H9 (cell line): ENCODE results near the gene ATG13. TPM values are rescaled to one million over a fixed set of nuclear protein-coding genes. Genes with fewer than 3 reads are reported as not detected.

ENCODE experiments used
- DNase-seq: peaks from one replicate; pipeline ENCODE4 v3.0.0-alpha.2; 2017
- H2AFZ ChIP-seq: one replicate; pipeline ENCODE4 v1.6.1; 2013; ENCODE audit warnings: mild to moderate bottlenecking, low read length, control low read depth, moderate library complexity
- H2AK5ac ChIP-seq: 2 replicates; pipeline ENCODE4 v1.6.1; 2013; ENCODE audit warnings: low read length, control low read depth, mixed read lengths; ENCODE audit not compliant: insufficient read length
- H2BK120ac ChIP-seq: one replicate; pipeline ENCODE4 v1.6.1; 2013; ENCODE audit warnings: low read depth, mild to moderate bottlenecking, low read length, control low read depth, inconsistent platforms; ENCODE audit not compliant: poor library complexity, severe bottlenecking
- H2BK12ac ChIP-seq: 2 replicates; pipeline ENCODE4 v1.6.1; 2013; ENCODE audit warnings: low read length, control low read depth, mixed read lengths, low read depth; ENCODE audit not compliant: insufficient read length
- H2BK15ac ChIP-seq: 2 replicates; pipeline ENCODE4 v1.6.1; 2013; ENCODE audit warnings: low read depth, low read length, control low read depth
- H2BK20ac ChIP-seq: one replicate; pipeline ENCODE4 v1.6.1; 2013; ENCODE audit warnings: low read depth, mild to moderate bottlenecking, low read length, control low read depth, inconsistent platforms; ENCODE audit not compliant: poor library complexity, severe bottlenecking
- H2BK5ac ChIP-seq: 2 replicates; pipeline ENCODE4 v1.6.1; 2013; ENCODE audit warnings: low read length, control low read depth, mixed read lengths; ENCODE audit not compliant: insufficient read length
- H3K14ac ChIP-seq: 2 replicates; pipeline ENCODE4 v1.6.1; 2013; ENCODE audit warnings: low read length, control low read depth; ENCODE audit not compliant: insufficient read depth
- H3K18ac ChIP-seq: 2 replicates; pipeline ENCODE4 v1.6.1; 2013; ENCODE audit warnings: low read depth, mild to moderate bottlenecking, mixed read lengths, low read length, control low read depth; ENCODE audit not compliant: insufficient read length
- H3K23ac ChIP-seq: 2 replicates; pipeline ENCODE4 v1.6.1; 2013; ENCODE audit warnings: low read length, control low read depth, mixed read lengths, low read depth; ENCODE audit not compliant: insufficient read length
- H3K23me2 ChIP-seq: 2 replicates; pipeline ENCODE4 v1.6.1; 2013; ENCODE audit warnings: low read depth, mild to moderate bottlenecking, mixed read lengths, low read length, control low read depth; ENCODE audit not compliant: insufficient read length, poor library complexity, severe bottlenecking
- H3K27ac ChIP-seq: 2 replicates; pipeline ENCODE4 v1.5.1; 2013; ENCODE audit warnings: low read length, control low read depth, mixed read lengths, low read depth; ENCODE audit not compliant: insufficient read length
- H3K27me3 ChIP-seq: 2 replicates; pipeline ENCODE4 v1.6.1; 2013; ENCODE audit warnings: low read length, control low read depth, inconsistent platforms; ENCODE audit not compliant: insufficient read depth
- H3K4ac ChIP-seq: 2 replicates; pipeline ENCODE4 v1.6.1; 2013; ENCODE audit warnings: low read depth, mild to moderate bottlenecking, control low read depth, inconsistent platforms, low read length, moderate library complexity
- H3K4me1 ChIP-seq: 2 replicates; pipeline ENCODE4 v1.6.1; 2013; ENCODE audit warnings: low read length, control low read depth, inconsistent platforms; ENCODE audit not compliant: insufficient read depth
- H3K4me2 ChIP-seq: 2 replicates; pipeline ENCODE4 v1.6.1; 2013; ENCODE audit warnings: low read length, control low read depth, mixed read lengths; ENCODE audit not compliant: insufficient read length, insufficient read depth
- H3K56ac ChIP-seq: 2 replicates; pipeline ENCODE4 v1.6.1; 2013; ENCODE audit warnings: low read depth, mild to moderate bottlenecking, mixed read lengths, low read length, control low read depth; ENCODE audit not compliant: insufficient read length
- H3K79me1 ChIP-seq: 2 replicates; pipeline ENCODE4 v1.6.1; 2013; ENCODE audit warnings: low read depth, mild to moderate bottlenecking, moderate library complexity, low read length, control low read depth, inconsistent platforms; ENCODE audit not compliant: insufficient read depth, poor library complexity, severe bottlenecking
- H3K79me2 ChIP-seq: 2 replicates; pipeline ENCODE4 v1.6.1; 2013; ENCODE audit warnings: low read length, control low read depth, inconsistent platforms; ENCODE audit not compliant: insufficient read depth
- H3K9ac ChIP-seq: 2 replicates; pipeline ENCODE4 v1.6.1; 2013; ENCODE audit warnings: low read length, control low read depth, mixed read lengths; ENCODE audit not compliant: insufficient read length; ENCODE audit errors: extremely low read depth
- H3K9me3 ChIP-seq: one replicate; pipeline ENCODE4 v1.6.1; 2013; ENCODE audit warnings: low read depth, low read length, inconsistent platforms; ENCODE audit not compliant: control insufficient read depth
- H3T11ph ChIP-seq: one replicate; pipeline ENCODE4 v1.6.1; 2013; ENCODE audit warnings: mild to moderate bottlenecking, low read length, control low read depth, inconsistent platforms
- H4K20me1 ChIP-seq: one replicate; pipeline ENCODE4 v1.6.1; 2013; ENCODE audit not compliant: control insufficient read depth, insufficient read length, insufficient read depth
- H4K5ac ChIP-seq: 2 replicates; pipeline ENCODE4 v1.6.1; 2013; ENCODE audit warnings: low read depth, mild to moderate bottlenecking, mixed read lengths, low read length, control low read depth; ENCODE audit not compliant: insufficient read length
- H4K8ac ChIP-seq: replicated peaks from 2 replicates; pipeline ENCODE4 v1.6.1; 2013; ENCODE audit warnings: low read length, control low read depth, mixed read lengths, low read depth; ENCODE audit not compliant: insufficient read length
- H4K91ac ChIP-seq: 2 replicates; pipeline ENCODE4 v1.6.1; 2013; ENCODE audit warnings: low read depth, mild to moderate bottlenecking, moderate library complexity, mixed read lengths, low read length, control low read depth; ENCODE audit not compliant: insufficient read length
- H3K27ac Mint-ChIP-seq, 3 experiments: 2 replicates in 2 of 3; 3 replicates in 1 of 3; pipeline ENCODE4 v1.8.0; 2020 to 2021; ENCODE audit warnings: mixed read lengths in 3 of 3, mild to moderate bottlenecking in 1 of 3, moderate library complexity in 1 of 3
- H3K27me3 Mint-ChIP-seq: 2 replicates; pipeline ENCODE4 v1.8.0; 2021; ENCODE audit warnings: low read depth, mild to moderate bottlenecking, moderate library complexity, mixed read lengths
- H3K36me3 Mint-ChIP-seq, 3 experiments: 2 replicates in 2 of 3; 3 replicates in 1 of 3; pipeline ENCODE4 v1.8.0; 2020 to 2021; ENCODE audit warnings: low read depth in 3 of 3, mixed read lengths in 3 of 3; ENCODE audit not compliant: insufficient read depth in 1 of 3
- H3K4me1 Mint-ChIP-seq, 2 experiments: 2 replicates each; pipeline ENCODE4 v1.8.0; 2020; ENCODE audit warnings: mixed read lengths in 2 of 2
- H3K4me3 Mint-ChIP-seq, 2 experiments: 2 replicates in 1 of 2; 3 replicates in 1 of 2; pipeline ENCODE4 v1.8.0; 2020 to 2021; ENCODE audit warnings: mild to moderate bottlenecking in 2 of 2, mixed read lengths in 2 of 2, moderate library complexity in 1 of 2
- H3K9me3 Mint-ChIP-seq, 2 experiments: 2 replicates in 1 of 2; 3 replicates in 1 of 2; pipeline ENCODE4 v1.8.0; 2020; ENCODE audit warnings: mild to moderate bottlenecking in 2 of 2, mixed read lengths in 2 of 2, moderate library complexity in 1 of 2
- CTCF ChIP-seq: fragments of 200-600 bp; sonication (generic); conservative IDR thresholded peaks from 3 replicates; pipeline ENCODE4 v1.8.0; 2021; ENCODE audit warnings: antibody characterized with exemption, mild to moderate bottlenecking
- WGBS: extraction: QIAGEN DNeasy Blood & Tissue Kit; methylation state at CpG from one replicate; pipeline ENCODE4 v1.1.7; 2013; ENCODE audit warnings: missing lambda C conversion rate, low lambda C conversion rate, mixed read lengths; ENCODE audit not compliant: insufficient read length; ENCODE audit errors: extremely low coverage; 5-methylcytosine and 5-hydroxymethylcytosine counted together
- total RNA-seq: library from RNA; stranded (reverse); gene quantifications from 2 replicates; pipeline ENCODE4 v1.2.1, GENCODE V29; 2021

ATG13 gene
- total RNA-seq, 1 experiment from 2014 or later: 79.1 TPM

- Mint-ChIP-seq H3K4me1 (no peaks in the 10 kb centered on the region), H3K4me3 (no peak overlapping the region), H3K27me3 (no peaks in the 10 kb centered on the region), H3K9me3 (no peaks in the 10 kb centered on the region), H3K27ac (no peak overlapping the region), H3K36me3 (peaks cover 17 to 76% (median 70%) of the 10 kb centered on the region in 3 experiments; a peak in 6 of 7 replicates)
- no peaks in the 10 kb centered on the region for H3K4me1 ChIP-seq
- H2BK20ac ChIP-seq: no peak overlapping the region
- no peak overlapping the region for H2BK120ac ChIP-seq
- H3K18ac ChIP-seq: no peak overlapping the region
- H3K14ac ChIP-seq: no peak overlapping the region
- DNase-seq: no peak
- no peaks in the 10 kb centered on the region for H3K23me2 ChIP-seq
- no peak for TF ChIP-seq CTCF
- no peak overlapping the region for H3K4me2 ChIP-seq
- no CpG with 5 or more reads among the region's 4 CpGs for WGBS
- H2BK12ac ChIP-seq: no peak overlapping the region
- no peaks in the 10 kb centered on the region for H3K27me3 ChIP-seq
- no peak overlapping the region for H2AFZ ChIP-seq
- H3K79me2 ChIP-seq: no peaks in the 10 kb centered on the region
- no peak overlapping the region for H2BK15ac ChIP-seq
- no peak overlapping the region for H3T11ph ChIP-seq
- H2AK5ac ChIP-seq: no peak overlapping the region
- no peak overlapping the region for H4K8ac ChIP-seq
- H4K5ac ChIP-seq: no peak overlapping the region
- no peak overlapping the region for H3K23ac ChIP-seq
- no peak overlapping the region for H2BK5ac ChIP-seq
- H4K20me1 ChIP-seq: no peaks in the 10 kb centered on the region
- H3K27ac ChIP-seq: no peak overlapping the region
- H3K79me1 ChIP-seq: no peaks in the 10 kb centered on the region
- H3K56ac ChIP-seq: no peak overlapping the region
- no peak overlapping the region for H3K9ac ChIP-seq
- no peaks in the 10 kb centered on the region for H3K9me3 ChIP-seq
- H3K4ac ChIP-seq: no peak overlapping the region
- no peak overlapping the region for H4K91ac ChIP-seq
Observed at GRCh38 chr11:46655631-46656030, 38.3 kb downstream of the ATG13 start.
